GM19395 (cell line): ENCODE results near the gene CACNG8.

Experiments
- ATAC-seq: cut with Tn5 transposase; IDR thresholded peaks from one replicate; pipeline ENCODE4 v1.9.1; 2021; ENCODE audit warnings: mild to moderate bottlenecking, moderate library complexity; ENCODE audit not compliant: unreplicated experiment

CACNG8 gene

GRCh38 chr19:53961523-53962356 lies 997 bp upstream of the CACNG8 start:
- ATAC-seq, result no peak

- no peak for ATAC-seq
Observed at GRCh38 chr19:53965091-53965490, 2.4 kb downstream of the CACNG8 start.

GRCh38 chr19:53966931-53967330 lies 4.2 kb downstream of the CACNG8 start:
- no peak for ATAC-seq

GRCh38 chr19:53969366-53969765 lies 6.6 kb downstream of the CACNG8 start:
- ATAC-seq, result no peak

GRCh38 chr19:53971673-53972072 lies 8.9 kb downstream of the CACNG8 start:
- no peak for ATAC-seq

- no peak for ATAC-seq
Observed at GRCh38 chr19:53977429-53977990, 14.8 kb downstream of the CACNG8 start.

GRCh38 chr19:53977991-53978731 lies 15.4 kb downstream of the CACNG8 start:
- ATAC-seq, result no peak

- ATAC-seq, result no peak
Observed at GRCh38 chr19:53978975-53979801, 16.5 kb downstream of the CACNG8 start.

- ATAC-seq, result no peak
Observed at GRCh38 chr19:53980539-53981375, 18.0 kb downstream of the CACNG8 start.

GRCh38 chr19:53981376-53981951 lies 18.7 kb downstream of the CACNG8 start:
- ATAC-seq, result no peak

GRCh38 chr19:53982001-53982451 lies 19.3 kb downstream of the CACNG8 start:
- ATAC-seq, result no peak

GRCh38 chr19:53982611-53983010 lies 19.9 kb downstream of the CACNG8 start:
- ATAC-seq, result no peak

GRCh38 chr19:53983457-53984289 lies 20.9 kb downstream of the CACNG8 start:
- no peak for ATAC-seq

GRCh38 chr19:53985863-53986262 lies 23.1 kb downstream of the CACNG8 start:
- ATAC-seq, result no peak

- ATAC-seq, result no peak
Observed at GRCh38 chr19:53988981-53989380, 26.2 kb downstream of the CACNG8 start.

GRCh38 chr19:53989600-53990533 lies 27.1 kb downstream of the CACNG8 start:
- no peak for ATAC-seq

- ATAC-seq, result no peak
Observed at GRCh38 chr19:53991224-53992113, 28.7 kb downstream of the CACNG8 start, which contains the start of gene CACNG6. Gene CACNG6, plus strand, starts transcription at chr19:53991637. Its CDS starts 1,241 bp downstream, at chr19:53992878.
